ENCODE results near the gene SULT1A1. TPM values are rescaled to one million over a fixed set of nuclear protein-coding genes. Genes with fewer than 3 reads are reported as not detected.
A peak's percentile ranks its signal among the peaks of the same experiment; 100 is the strongest.
"Not testable (repeated sequence)": the region's sequence is repeated elsewhere in the genome, so short reads cannot be mapped to it uniquely, and the experiment has no call there.

Gene SULT1A1
- total RNA-seq, 2 donors from 2014 or later = 8.2 to 15.6 TPM

GRCh38 chr16:28575446-28576109 lies 34.3 kb downstream of the SULT1A1 start:
- ATAC-seq (no peak), DNase-seq (ENCODE audit: low spot score in 2 of 2) (no peak)
- H3K9me3 Mint-ChIP-seq = no peaks in the 10 kb centered on the region
- no peaks in the 10 kb centered on the region for H3K36me3 Mint-ChIP-seq
- H3K27ac Mint-ChIP-seq = no peak overlapping the region

- Mint-ChIP-seq H3K9me3 (no peaks in the 10 kb centered on the region), H3K36me3 (no peaks in the 10 kb centered on the region), H3K27ac (no peak overlapping the region)
- DNase-seq (ENCODE audit: low spot score in 2 of 2) = no peak
- no peak for ATAC-seq
These were observed 34.9 kb downstream of the SULT1A1 start for GRCh38 chr16:28574925-28575324.

GRCh38 chr16:28573738-28574718 lies 35.8 kb downstream of the SULT1A1 start:
- no peaks in the 10 kb centered on the region for H3K9me3 Mint-ChIP-seq

GRCh38 chr16:28572696-28573510 lies 36.9 kb downstream of the SULT1A1 start:
- ATAC-seq = no peak
- no peaks in the 10 kb centered on the region for H3K9me3 Mint-ChIP-seq

More at GRCh38 chr16:28573738-28574718, 35.8 kb downstream of the SULT1A1 start:
- ATAC-seq = no peak
- DNase-seq (ENCODE audit: low spot score in 2 of 2) = no peak
- Mint-ChIP-seq H3K27ac (peak overlapping the region; percentile 38 to 63), H3K36me3 (no peaks in the 10 kb centered on the region)

DNA sequence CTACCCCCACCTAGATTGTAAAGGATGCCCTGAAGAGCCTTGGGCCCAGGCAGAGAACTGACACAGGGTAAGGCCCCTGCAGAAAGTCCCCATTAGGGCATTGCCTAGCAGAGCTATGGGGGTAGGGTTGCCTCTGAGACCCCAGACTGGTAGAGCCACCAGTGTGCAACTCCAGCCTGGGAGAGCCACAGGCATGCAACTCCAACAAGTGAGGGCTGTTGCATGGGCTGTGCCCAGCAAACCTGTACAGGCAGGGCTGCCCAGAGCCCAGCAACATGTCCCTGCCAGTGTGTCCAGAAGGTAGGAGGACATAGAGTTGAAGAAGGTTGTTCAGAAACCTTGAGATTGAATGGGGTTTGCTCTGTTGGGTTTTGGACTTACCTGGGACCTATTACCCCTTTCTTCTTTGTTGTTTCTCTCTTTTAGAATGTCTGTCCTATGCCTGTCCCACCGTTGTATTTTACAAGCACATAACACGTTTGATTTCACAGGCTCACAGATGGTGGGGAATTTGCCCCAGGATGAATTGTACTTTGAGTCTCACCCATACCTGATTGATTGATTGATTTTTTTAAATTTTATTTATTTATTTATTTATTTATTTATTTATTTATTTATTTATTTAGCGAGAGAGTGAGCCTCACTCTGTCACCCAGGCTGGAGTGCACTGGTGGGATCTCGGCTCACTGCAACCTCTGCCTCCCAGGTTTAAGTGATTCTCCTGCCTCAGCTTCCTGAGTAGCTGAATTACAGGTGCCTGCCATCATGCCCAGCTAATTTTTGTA lies 39.7 kb downstream of the SULT1A1 start:
- H3K27ac Mint-ChIP-seq = no peak overlapping the region
- peaks cover 16 to 23% of the 10 kb centered on the region in 2 donors for H3K36me3 Mint-ChIP-seq
- no peak for DNase-seq (ENCODE audit: low spot score in 2 of 2)
- H3K9me3 Mint-ChIP-seq = peaks cover 4 to 12% of the 10 kb centered on the region in 2 donors
- ATAC-seq = no peak

More at GRCh38 chr16:28572696-28573510, 36.9 kb downstream of the SULT1A1 start:
- no peak for DNase-seq (ENCODE audit: low spot score in 2 of 2)
- peak overlapping the region; percentile 37 to 38 for H3K27ac Mint-ChIP-seq
- peaks cover 0 to under 1% of the 10 kb centered on the region in 2 donors for H3K36me3 Mint-ChIP-seq

DNA sequence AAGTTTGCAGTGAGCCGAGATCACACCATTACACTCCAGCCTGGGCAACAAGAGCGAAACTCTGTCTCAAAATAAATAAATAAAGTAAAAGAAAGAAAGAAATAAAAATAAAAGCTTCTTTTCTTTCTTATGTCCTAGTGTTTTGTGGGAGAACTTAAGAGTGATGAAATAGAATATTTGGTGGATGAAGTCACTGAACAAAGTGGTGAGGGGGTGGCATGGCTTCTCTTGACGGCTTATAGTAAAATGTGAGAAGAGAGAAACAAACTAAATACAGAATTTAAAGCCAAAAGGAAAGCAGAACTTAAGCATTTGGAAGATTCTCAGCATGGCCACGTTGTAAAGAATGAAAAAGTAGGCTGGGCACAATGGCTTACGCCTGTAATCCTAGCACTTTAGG lies 40.8 kb downstream of the SULT1A1 start:
- DNase-seq (ENCODE audit: low spot score in 2 of 2) (no peak), ATAC-seq (no peak)
- Mint-ChIP-seq H3K36me3 (peaks cover 16 to 25% of the 10 kb centered on the region in 2 donors), H3K9me3 (peaks cover 4 to 12% of the 10 kb centered on the region in 2 donors), H3K27ac (peak overlapping the region in 1 of 2 donors; percentile 89)

DNA sequence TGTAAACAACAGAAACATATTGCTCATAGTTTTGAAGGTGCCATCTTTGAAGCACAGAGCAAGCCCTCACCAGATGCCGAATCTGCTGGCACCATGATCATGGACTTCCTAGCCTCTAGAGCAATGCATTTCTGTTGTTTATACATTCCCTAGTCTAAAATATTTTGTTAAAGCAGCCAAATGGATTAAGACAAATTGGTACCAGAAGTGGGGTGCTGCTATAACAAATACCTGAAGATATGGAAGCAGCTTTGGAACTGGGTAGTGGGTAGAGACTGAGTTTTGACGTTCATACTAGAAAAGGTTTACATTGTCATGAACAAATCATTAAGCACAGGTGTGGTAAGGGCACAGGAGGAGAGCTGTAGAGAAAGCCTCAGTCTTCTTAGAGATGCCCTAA lies 42.6 kb downstream of the SULT1A1 start:
- DNase-seq (ENCODE audit: low spot score in 2 of 2) (no peak), ATAC-seq (no peak)
- Mint-ChIP-seq H3K36me3 (peaks cover 16 to 25% of the 10 kb centered on the region in 2 donors), H3K9me3 (peaks cover 4 to 12% of the 10 kb centered on the region in 2 donors), H3K27ac (no peak overlapping the region)

- DNase-seq (ENCODE audit: low spot score in 2 of 2); H3K27ac Mint-ChIP-seq; ATAC-seq: not testable (repeated sequence)
- Mint-ChIP-seq H3K9me3 (peaks cover 4 to 12% of the 10 kb centered on the region in 2 donors), H3K36me3 (peaks cover 16 to 25% of the 10 kb centered on the region in 2 donors)
These were observed 43.5 kb downstream of the SULT1A1 start for GRCh38 chr16:28566233-28566925.

DNA sequence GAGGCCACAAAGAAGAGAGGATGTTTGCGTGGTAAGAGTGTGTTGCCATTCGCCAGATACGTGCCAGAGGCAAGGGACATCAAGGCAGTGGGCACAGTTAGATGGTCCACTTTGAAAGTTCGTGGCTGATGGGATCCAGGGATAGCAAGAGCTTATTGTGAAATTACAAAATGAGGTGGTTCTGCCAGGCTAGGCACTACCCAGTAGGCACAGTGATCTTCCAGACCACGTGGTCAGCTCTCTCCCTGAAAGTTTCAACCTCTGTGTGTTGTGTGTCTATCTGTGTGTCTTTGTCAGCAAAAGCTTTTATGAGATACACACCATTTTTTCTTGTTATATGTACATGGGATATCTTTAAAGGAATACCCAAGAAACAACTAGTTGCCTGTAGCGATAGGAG lies 46.6 kb downstream of the SULT1A1 start:
- H3K9me3 Mint-ChIP-seq = peaks cover 4 to 12% of the 10 kb centered on the region in 2 donors
- H3K27ac Mint-ChIP-seq = no peak overlapping the region
- DNase-seq (ENCODE audit: low spot score in 2 of 2) (no peak), ATAC-seq (no peak)
- peaks cover 24 to 43% of the 10 kb centered on the region in 2 donors for H3K36me3 Mint-ChIP-seq

GRCh38 chr16:28562199-28562598 lies 47.6 kb downstream of the SULT1A1 start:
- H3K36me3 Mint-ChIP-seq = peaks cover 22 to 37% of the 10 kb centered on the region in 2 donors
- peaks cover 4 to 6% of the 10 kb centered on the region in 2 donors for H3K9me3 Mint-ChIP-seq
- no peak for DNase-seq (ENCODE audit: low spot score in 2 of 2)
- H3K27ac Mint-ChIP-seq = no peak overlapping the region
- ATAC-seq = no peak

- no peak for DNase-seq (ENCODE audit: low spot score in 2 of 2)
- peaks cover 21 to 35% of the 10 kb centered on the region in 2 donors for H3K36me3 Mint-ChIP-seq
- ATAC-seq = no peak
- H3K9me3 Mint-ChIP-seq = peaks cover 4 to 5% of the 10 kb centered on the region in 2 donors
- no peak overlapping the region for H3K27ac Mint-ChIP-seq
These were observed 48.2 kb downstream of the SULT1A1 start for GRCh38 chr16:28561557-28562187.

GRCh38 chr16:28558456-28558855 lies 51.4 kb downstream of the SULT1A1 start:
- ATAC-seq = no peak
- Mint-ChIP-seq H3K27ac (no peak overlapping the region), H3K9me3 (no peaks in the 10 kb centered on the region), H3K36me3 (peaks cover 14 to 19% of the 10 kb centered on the region in 2 donors)
- DNase-seq (ENCODE audit: low spot score in 2 of 2) = no peak

GRCh38 chr16:28556914-28557320 lies 52.9 kb downstream of the SULT1A1 start:
- ATAC-seq (no peak), DNase-seq (ENCODE audit: low spot score in 2 of 2) (no peak)
- Mint-ChIP-seq H3K36me3 (peaks cover 14 to 19% of the 10 kb centered on the region in 2 donors), H3K27ac (peak overlapping the region in 1 of 2 donors; percentile 38), H3K9me3 (no peaks in the 10 kb centered on the region)

DNA sequence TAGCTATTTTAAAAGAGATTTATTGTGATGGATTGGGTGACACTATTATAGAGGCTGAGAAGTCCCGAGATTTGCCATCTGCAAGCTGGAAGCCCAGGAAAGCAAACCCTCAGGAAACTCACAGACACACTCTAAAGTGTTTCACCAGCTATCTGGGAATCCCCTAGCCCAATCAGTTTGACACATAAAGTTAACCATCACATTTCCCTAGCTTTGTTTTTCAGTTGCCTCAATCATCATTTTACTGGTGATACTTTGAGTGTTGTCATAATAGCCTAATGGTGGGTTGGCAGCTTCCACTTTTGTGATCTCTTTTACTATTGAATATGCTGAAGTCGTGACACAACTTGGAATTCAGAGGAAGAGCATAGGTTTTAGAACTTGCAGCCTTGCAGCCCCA lies 54.3 kb downstream of the SULT1A1 start:
- ATAC-seq = peak; percentile 49 to 61
- Mint-ChIP-seq H3K9me3 (no peaks in the 10 kb centered on the region), H3K36me3 (peaks cover 14 to 19% of the 10 kb centered on the region in 2 donors), H3K27ac (no peak overlapping the region)
- DNase-seq (ENCODE audit: low spot score in 2 of 2) = peak in 1 of 2 donors; percentile 24
